Thyroid gland (tissue), 4 donors: ENCODE data around the gene ANKZF1.

Experiments
- CTCF ChIP-seq, 6 experiments: fragments of 200-600 bp in 3 of 6; fragments of 450-650 bp in 3 of 6; sonication (generic) in 3 of 6; IDR thresholded peaks; one replicate each; pipeline ENCODE4 v1.5.1; 2016 to 2019; ENCODE audit warnings: antibody characterized with exemption in 6 of 6, mild to moderate bottlenecking in 2 of 6, inconsistent platforms in 1 of 6, moderate library complexity in 1 of 6
- POLR2A ChIP-seq, 2 donors: fragments of 450-650 bp; IDR thresholded peaks; one replicate each; pipeline ENCODE4 v1.6.1; 2017; ENCODE audit warnings: antibody characterized with exemption in 2 of 2, mild to moderate bottlenecking in 2 of 2, moderate library complexity in 1 of 2

- no peak for TF ChIP-seq CTCF (IDR thresholded peaks at IDR 0.05)
- no peak for TF ChIP-seq POLR2A (IDR thresholded peaks at IDR 0.05)
Observed at GRCh38 chr2:219251656-219252055, 22.1 kb downstream of the ANKZF1 start.
